Choroid plexus epithelial cell (primary cell): Measurements from ENCODE around the gene S100A3.
"Not testable (repeated sequence)": the region's sequence is repeated elsewhere in the genome, so short reads cannot be mapped to it uniquely, and the experiment has no call there.

Experiments
- DNase-seq: peaks from one replicate; pipeline ENCODE4 v3.0.0-alpha.2; 2010; ENCODE audit warnings: low read depth
- H3K4me3 ChIP-seq: 2 replicates; pipeline ENCODE4 v1.5.1; 2011; ENCODE audit warnings: low read depth, mild to moderate bottlenecking, control low read depth, low read length, moderate library complexity
- TF ChIP-seq, protein P1 (sequence below): conservative IDR thresholded peaks from 2 replicates; pipeline ENCODE4 v1.5.1; 2011; ENCODE audit warnings: low read depth, mild to moderate bottlenecking, control low read depth, inconsistent platforms, low read length, moderate library complexity

The S100A3 gene

GRCh38 chr1:153520818-153521476, 28.1 kb downstream of the S100A3 start:
- no peak overlapping the region for H3K4me3 ChIP-seq
- TF ChIP-seq, protein P1, sequence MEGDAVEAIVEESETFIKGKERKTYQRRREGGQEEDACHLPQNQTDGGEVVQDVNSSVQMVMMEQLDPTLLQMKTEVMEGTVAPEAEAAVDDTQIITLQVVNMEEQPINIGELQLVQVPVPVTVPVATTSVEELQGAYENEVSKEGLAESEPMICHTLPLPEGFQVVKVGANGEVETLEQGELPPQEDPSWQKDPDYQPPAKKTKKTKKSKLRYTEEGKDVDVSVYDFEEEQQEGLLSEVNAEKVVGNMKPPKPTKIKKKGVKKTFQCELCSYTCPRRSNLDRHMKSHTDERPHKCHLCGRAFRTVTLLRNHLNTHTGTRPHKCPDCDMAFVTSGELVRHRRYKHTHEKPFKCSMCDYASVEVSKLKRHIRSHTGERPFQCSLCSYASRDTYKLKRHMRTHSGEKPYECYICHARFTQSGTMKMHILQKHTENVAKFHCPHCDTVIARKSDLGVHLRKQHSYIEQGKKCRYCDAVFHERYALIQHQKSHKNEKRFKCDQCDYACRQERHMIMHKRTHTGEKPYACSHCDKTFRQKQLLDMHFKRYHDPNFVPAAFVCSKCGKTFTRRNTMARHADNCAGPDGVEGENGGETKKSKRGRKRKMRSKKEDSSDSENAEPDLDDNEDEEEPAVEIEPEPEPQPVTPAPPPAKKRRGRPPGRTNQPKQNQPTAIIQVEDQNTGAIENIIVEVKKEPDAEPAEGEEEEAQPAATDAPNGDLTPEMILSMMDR: no peak
- DNase-seq: no peak

DNA sequence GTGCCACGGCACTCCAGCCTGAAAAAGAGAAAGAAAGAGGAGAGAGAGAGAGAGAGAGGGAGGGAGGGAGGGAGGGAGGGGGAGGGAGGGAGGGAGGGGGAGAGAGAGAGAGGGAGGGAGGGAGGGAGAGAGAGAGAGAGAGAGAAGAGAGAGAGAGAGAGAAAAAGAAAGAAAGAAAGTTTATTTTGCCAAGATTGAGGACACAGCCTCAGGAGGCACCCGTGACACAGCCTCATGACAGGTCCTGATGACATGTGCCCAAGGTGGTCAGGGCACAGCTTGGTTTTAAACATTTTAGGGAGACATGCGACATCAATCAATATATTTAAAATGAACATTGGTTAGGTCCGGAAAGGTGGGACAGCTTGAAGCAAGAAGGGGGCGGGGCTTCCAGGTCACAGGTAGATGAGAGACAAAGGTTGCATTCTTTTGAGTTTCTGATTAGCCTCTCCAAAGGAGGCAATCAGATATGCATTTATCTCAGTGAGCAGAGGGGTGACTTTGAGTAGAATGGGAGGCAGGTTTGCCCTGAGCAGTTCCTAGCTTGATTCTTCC, 28.8 kb downstream of the S100A3 start:
- not testable (repeated sequence) for DNase-seq, H3K4me3 ChIP-seq

DNA sequence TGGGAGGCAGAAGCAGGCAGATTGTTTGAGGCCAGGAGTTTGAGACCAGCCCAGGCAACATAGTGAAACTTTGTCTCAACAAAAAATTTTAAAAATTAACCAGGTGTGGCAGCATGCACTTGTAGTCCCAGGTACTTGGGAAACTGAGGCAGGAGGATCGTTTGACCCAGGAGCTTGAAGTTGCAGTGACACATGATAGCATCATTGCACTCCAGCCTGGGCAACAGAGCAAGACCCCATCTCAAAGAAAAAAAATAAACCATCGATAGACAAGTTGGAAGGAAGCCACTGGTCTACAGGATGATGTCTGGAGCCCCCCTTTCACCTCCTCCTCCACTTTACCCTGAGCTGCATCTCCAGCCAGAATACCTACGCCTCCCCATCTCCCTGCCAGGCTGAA, 29.8 kb downstream of the S100A3 start:
- TF ChIP-seq, protein P1: no peak
- H3K4me3 ChIP-seq: no peak overlapping the region
- no peak for DNase-seq

GRCh38 chr1:153515504-153516394, 33.3 kb downstream of the S100A3 start:
- TF ChIP-seq, protein P1: no peak
- no peak for DNase-seq
- H3K4me3 ChIP-seq: no peak overlapping the region

DNA sequence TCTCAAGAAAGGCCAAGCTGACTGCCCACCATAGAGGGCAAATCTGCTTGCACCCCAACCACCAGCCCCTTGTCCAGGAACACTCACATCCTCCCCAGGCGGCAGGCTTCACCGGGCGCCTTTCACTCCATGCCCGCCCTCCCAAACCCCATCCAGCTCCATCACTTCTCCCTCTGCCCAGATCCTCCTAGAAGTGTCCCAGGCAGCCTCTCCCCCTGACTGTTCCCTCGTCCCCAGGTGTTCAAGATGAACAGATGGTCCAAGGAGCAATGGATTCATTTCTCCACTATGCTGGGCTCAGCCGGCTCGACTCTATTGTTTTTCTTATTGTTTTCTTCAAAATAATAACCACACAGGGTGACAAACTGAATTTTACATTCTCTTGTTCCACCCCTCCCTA, 35.4 kb downstream of the S100A3 start:
- TF ChIP-seq, protein P1: no peak
- no peak overlapping the region for H3K4me3 ChIP-seq
- DNase-seq: no peak

GRCh38 chr1:153513023-153513422, 36.0 kb downstream of the S100A3 start:
- H3K4me3 ChIP-seq: no peak overlapping the region
- TF ChIP-seq, protein P1: no peak
- no peak for DNase-seq

DNA sequence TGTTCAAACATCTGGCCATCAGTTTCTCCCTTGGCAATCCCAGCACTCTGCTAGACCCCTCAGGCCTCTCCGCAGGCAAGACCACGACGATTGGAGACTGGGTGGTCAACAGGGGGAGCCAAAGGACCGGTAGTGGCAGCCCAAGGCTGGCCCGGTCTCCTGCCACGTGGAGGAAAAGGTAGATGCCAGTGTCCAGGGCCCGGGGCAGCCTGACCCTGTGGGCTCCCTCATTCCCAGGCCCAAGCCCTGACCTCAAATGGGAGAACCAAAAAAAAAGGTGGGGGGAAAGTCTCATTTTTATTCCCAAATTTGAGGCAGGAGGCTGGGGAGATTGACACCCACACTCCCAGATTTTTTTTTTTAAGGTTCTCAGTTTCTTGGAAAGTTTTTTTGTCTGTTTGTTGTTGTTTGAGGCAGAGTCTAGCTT, 38.1 kb downstream of the S100A3 start:
- TF ChIP-seq, protein P1: peak; percentile 98
- peak; percentile 83 for DNase-seq
- H3K4me3 ChIP-seq: no peak overlapping the region
